ENCODE measurements around the gene ELOVL5.

DNA sequence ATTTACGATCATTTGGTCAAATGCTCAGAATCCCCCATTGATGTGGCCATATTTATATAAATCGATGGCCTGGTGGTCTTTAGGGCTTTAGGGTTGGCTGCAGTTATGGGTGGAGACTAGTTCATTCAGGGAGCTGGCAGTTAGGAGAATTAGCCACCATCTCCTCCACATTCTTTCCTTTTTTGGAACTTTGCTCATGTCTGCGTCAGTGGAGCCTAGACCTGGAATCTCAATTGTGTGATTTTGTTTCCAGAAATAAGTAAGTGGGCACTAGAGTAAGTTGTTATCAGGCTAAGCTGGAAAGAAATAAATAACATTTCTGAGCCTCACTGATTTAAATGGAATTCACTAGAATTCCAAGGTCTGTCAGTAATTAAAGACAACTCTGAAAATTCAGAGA is 29.0 kb upstream of the ELOVL5 start:
- TF ChIP-seq POLR2A (IDR thresholded peaks at IDR 0.05), result no peak
- no peak for TF ChIP-seq CTCF (IDR thresholded peaks at IDR 0.05 in 4 of 5, conservative IDR thresholded peaks at IDR 0.05 in 1 of 5)

Data from gastrocnemius medialis (tissue), 4 donors.